Measurements from ENCODE around the gene VAMP8.
A peak's percentile ranks its signal among the peaks of the same experiment; 100 is the strongest.
"Not testable (repeated sequence)": the region's sequence is repeated elsewhere in the genome, so short reads cannot be mapped to it uniquely, and the experiment has no call there.

VAMP8 gene

GRCh38 chr2:85577386-85578242 is at the start of gene VAMP8:
Gene VAMP8, plus strand, starts transcription at chr2:85577586. Its CDS starts 61 bp downstream, at chr2:85577647.
- DNase-seq: no peak

DNA sequence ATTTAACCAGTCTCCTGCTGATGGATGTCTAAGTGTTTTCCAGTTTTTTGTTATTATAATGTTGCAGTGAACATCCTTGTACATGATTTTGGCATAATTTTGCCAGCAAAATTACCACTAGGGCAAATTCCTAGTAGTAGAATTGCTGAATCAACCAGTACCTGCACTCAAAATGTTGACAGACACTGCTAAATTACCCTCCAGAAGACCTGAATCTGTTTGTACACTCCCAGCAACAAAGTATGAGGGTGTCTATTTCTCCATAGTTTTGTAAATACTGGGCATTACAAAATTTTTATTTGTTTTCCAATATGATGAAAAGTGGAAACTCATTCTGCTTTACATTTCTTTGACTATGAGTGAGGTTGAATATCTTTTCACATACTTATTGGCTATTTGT is 49.6 kb upstream of the VAMP8 start:
- DNase-seq: no peak

DNA sequence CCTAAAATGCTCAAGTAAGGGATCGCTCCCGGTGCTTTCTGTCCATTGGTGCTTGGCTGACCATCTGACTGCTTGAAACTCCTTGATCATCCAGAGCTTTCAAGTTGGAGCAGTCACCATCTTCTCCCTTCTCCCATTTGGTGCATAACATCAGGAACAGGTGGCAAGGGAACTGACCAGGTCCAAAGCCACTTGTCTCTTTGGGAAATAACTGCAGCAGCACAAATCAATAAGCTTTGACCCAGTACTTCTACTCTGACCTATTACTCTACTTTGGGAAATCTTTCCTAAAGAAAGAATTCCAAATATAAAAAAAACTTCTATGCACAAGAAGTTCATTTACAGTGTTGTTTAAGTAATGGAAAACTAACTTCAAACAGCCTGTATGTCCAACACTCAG is 49.0 kb upstream of the VAMP8 start:
- DNase-seq: no peak

GRCh38 chr2:85529809-85530208 is 47.6 kb upstream of the VAMP8 start:
- DNase-seq: no peak

GRCh38 chr2:85531589-85531988 is 45.8 kb upstream of the VAMP8 start:
- DNase-seq: no peak

GRCh38 chr2:85534099-85534498 is 43.3 kb upstream of the VAMP8 start:
- DNase-seq: no peak

DNA sequence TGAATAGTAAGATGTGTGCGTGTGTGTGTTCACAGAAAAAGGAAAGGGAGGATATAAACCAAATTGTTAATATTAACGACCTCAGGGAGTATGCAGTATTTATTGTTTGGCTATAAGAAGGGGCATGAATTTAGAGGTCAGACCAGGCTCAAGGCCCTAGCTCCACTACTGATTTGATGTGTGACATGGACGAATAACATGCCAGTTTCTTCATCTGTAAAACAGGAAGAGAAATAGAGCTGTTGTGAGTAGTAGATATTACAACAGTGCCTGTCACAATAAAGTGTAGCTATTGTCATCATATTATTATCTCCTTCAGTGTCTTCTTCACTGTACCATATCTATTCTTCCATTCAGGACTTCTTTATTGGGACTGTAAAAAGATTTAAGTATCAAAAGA is 42.5 kb upstream of the VAMP8 start:
- DNase-seq: no peak

GRCh38 chr2:85536479-85536878 is 40.9 kb upstream of the VAMP8 start:
- DNase-seq: peak; percentile 74

DNA sequence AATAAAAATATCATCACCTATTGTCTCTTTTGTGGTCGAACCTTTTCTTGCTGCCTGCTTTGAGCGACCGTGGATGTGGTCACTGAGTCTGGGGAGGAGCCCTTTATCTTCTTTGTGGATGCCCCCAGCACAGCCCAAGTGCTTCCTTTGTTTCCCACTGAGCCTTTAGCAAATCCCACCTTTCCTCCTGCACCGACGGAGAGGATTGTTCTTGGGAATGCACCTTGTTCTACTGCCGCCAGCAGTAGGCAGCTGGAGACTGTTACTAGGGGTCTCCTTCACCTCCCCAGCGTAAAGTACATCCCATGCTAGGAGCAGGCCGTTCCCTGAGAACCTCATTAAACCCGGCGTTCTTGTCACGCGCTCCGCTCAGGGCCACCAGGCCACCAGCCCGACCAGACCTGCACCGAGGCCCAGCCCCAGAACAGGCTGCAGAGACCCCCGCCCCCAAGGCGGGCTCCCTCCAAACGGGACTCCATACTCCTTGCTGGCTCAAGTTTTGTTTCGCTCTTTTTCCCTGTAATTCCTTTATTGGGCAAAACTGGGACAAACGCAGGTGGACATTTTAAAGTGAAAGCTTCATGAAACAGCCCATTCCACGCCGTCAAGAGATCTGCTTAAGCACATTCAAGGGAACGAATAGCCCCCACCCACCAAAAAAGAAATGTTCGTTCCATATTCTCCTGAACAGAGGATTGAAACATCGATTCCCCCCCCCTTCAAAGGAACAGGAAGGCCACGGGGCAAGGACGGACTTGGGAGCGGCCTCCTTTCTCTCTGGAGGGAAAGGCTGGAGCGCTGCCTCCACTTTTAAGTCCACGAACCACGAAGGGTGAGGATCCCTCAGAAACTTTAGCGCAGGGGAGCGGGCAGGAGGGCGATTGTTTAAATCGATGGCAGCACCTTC is 39.5 kb upstream of the VAMP8 start:
- peak; percentile 20 for DNase-seq

DNA sequence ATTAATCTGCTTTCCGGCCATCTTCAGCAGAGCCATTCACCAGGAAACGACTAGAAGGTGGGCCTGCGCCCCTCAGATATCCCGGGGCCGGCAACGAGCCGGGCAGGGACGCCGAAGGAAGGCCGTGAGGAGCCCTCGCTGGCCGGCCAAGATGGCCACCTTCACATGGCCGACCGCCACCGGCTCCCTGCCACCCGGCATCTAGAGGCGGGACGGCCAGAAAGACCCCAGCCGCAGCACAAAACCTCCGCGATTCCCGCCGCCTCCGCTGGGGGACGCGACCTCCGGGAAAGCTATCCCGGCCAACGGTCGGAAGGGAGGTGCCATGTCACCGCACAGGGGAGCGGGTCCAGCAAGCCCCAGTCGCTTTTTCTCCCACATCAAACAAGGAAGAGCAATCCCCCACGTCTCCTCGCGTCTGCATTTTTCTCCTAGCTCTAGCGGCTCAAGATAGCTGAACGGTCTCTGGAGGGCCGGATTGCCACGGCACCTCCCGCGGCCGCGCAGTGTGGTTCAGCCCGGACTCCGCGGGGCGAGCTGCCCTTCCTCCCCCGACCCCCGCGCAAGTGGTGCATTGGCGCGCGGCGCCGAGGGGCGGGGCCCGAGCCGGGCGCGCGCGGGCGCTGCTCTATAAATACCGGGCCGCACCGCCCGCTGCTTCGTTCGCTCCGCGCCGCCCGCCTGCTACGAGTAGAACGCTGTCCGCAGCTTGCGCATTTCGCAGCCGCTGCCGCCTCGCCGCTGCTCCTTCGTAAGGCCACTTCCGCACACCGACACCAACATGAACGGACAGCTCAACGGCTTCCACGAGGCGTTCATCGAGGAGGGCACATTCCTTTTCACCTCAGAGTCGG is 38.7 kb upstream of the VAMP8 start, which contains the start of gene MAT2A:
TSS of gene MAT2A (plus strand) at position 662 of the 854 bp plus-strand sequence. CDS start at position 782, 120 bp downstream.
- peak; percentile 92 for DNase-seq

- peak; percentile 68 for DNase-seq
Observed at GRCh38 chr2:85539361-85540132, 37.8 kb upstream of the VAMP8 start.

- no peak for DNase-seq
Observed at GRCh38 chr2:85540133-85540648, 37.2 kb upstream of the VAMP8 start.

GRCh38 chr2:85541262-85541661 is 36.1 kb upstream of the VAMP8 start:
- no peak for DNase-seq

DNA sequence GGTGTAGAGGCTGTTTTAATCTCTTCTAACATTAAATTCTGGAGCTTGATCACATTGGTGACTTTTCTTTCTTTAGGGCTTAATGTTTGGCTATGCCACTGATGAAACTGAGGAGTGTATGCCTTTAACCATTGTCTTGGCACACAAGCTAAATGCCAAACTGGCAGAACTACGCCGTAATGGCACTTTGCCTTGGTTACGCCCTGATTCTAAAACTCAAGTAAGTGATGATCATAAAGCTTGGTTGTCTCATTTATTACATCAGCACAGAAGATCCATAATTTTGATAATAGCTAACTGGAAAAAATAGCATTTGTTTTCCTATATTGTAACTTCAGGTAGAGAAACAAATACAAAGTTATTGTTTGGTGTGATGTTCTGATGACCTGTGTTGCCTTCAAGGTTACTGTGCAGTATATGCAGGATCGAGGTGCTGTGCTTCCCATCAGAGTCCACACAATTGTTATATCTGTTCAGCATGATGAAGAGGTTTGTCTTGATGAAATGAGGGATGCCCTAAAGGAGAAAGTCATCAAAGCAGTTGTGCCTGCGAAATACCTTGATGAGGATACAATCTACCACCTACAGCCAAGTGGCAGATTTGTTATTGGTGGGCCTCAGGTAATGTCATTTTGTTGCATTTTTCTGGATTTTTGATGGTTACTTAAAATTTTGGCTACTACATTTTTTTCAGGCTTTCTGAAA is 35.5 kb upstream of the VAMP8 start:
- DNase-seq: no peak

- no peak for DNase-seq
Observed at GRCh38 chr2:85542777-85543176, 34.6 kb upstream of the VAMP8 start.

- not testable (repeated sequence) for DNase-seq
Observed at GRCh38 chr2:85544254-85544691, 33.1 kb upstream of the VAMP8 start.

GRCh38 chr2:85544915-85545779 is 32.2 kb upstream of the VAMP8 start:
- not testable (repeated sequence) for DNase-seq

GRCh38 chr2:85545780-85546240 is 31.6 kb upstream of the VAMP8 start:
- no peak for DNase-seq

GRCh38 chr2:85547089-85547858 is 30.1 kb upstream of the VAMP8 start:
- no peak for DNase-seq
